ENCODE data around the gene NEK7.
A peak's percentile ranks its signal among the peaks of the same experiment; 100 is the strongest.
"Not testable (repeated sequence)": the region's sequence is repeated elsewhere in the genome, so short reads cannot be mapped to it uniquely, and the experiment has no call there.

Gene NEK7

GRCh38 chr1:198291036-198291435 is 134.2 kb downstream of the NEK7 start:
- DNase-seq (ENCODE audit: low spot score), result no peak

GRCh38 chr1:198291924-198292323 is 135.1 kb downstream of the NEK7 start:
- DNase-seq (ENCODE audit: low spot score), result no peak

GRCh38 chr1:198295225-198295624 is 138.4 kb downstream of the NEK7 start:
- DNase-seq (ENCODE audit: low spot score), result no peak

GRCh38 chr1:198295971-198296370 is 139.2 kb downstream of the NEK7 start:
- no peak for DNase-seq (ENCODE audit: low spot score)

GRCh38 chr1:198297281-198297680 is 140.5 kb downstream of the NEK7 start:
- no peak for DNase-seq (ENCODE audit: low spot score)

- DNase-seq (ENCODE audit: low spot score), result no peak
Observed at GRCh38 chr1:198298640-198299039, 141.8 kb downstream of the NEK7 start.

GRCh38 chr1:198300451-198300850 is 143.7 kb downstream of the NEK7 start:
- no peak for DNase-seq (ENCODE audit: low spot score)

- DNase-seq (ENCODE audit: low spot score), result no peak
Observed at GRCh38 chr1:198304431-198304830, 147.6 kb downstream of the NEK7 start.

GRCh38 chr1:198314817-198315216 is 158.0 kb downstream of the NEK7 start:
- DNase-seq (ENCODE audit: low spot score), result not testable (repeated sequence)

- not testable (repeated sequence) for DNase-seq (ENCODE audit: low spot score)
Observed at GRCh38 chr1:198315331-198315730, 158.5 kb downstream of the NEK7 start.

GRCh38 chr1:198316546-198317100 is 159.8 kb downstream of the NEK7 start:
- DNase-seq (ENCODE audit: low spot score), result peak; percentile 42

- no peak for DNase-seq (ENCODE audit: low spot score)
Observed at GRCh38 chr1:198318085-198318484, 161.3 kb downstream of the NEK7 start.

GRCh38 chr1:198320759-198321158 is 164.0 kb downstream of the NEK7 start:
- no peak for DNase-seq (ENCODE audit: low spot score)

- no peak for DNase-seq (ENCODE audit: low spot score)
Observed at GRCh38 chr1:198326232-198326631, 169.4 kb downstream of the NEK7 start.

GRCh38 chr1:198326915-198327314 is 170.1 kb downstream of the NEK7 start:
- no peak for DNase-seq (ENCODE audit: low spot score)

GRCh38 chr1:198328458-198329032 is 171.7 kb downstream of the NEK7 start:
- no peak for DNase-seq (ENCODE audit: low spot score)

GRCh38 chr1:198330982-198331615 is 174.3 kb downstream of the NEK7 start:
- peak; percentile 47 for DNase-seq (ENCODE audit: low spot score)

- no peak for DNase-seq (ENCODE audit: low spot score)
Observed at GRCh38 chr1:198333744-198334143, 176.9 kb downstream of the NEK7 start.

GRCh38 chr1:198335663-198336062 is 178.9 kb downstream of the NEK7 start:
- no peak for DNase-seq (ENCODE audit: low spot score)

- no peak for DNase-seq (ENCODE audit: low spot score)
Observed at GRCh38 chr1:198337886-198338285, 181.1 kb downstream of the NEK7 start.

- DNase-seq (ENCODE audit: low spot score), result no peak
Observed at GRCh38 chr1:198340139-198340538, 183.3 kb downstream of the NEK7 start.

GRCh38 chr1:198346178-198346577 is 189.4 kb downstream of the NEK7 start:
- no peak for DNase-seq (ENCODE audit: low spot score)

GRCh38 chr1:198350456-198350855 is 193.7 kb downstream of the NEK7 start:
- DNase-seq (ENCODE audit: low spot score), result no peak
